ENCODE measurements around the gene SGPP1.
"Not testable (repeated sequence)": the region's sequence is repeated elsewhere in the genome, so short reads cannot be mapped to it uniquely, and the experiment has no call there.

SGPP1 gene

GRCh38 chr14:63705561-63706070, 22.2 kb downstream of the SGPP1 start:
- Histone ChIP-seq H3K27me3 (ENCODE audit: insufficient read depth, poor library complexity, severe bottlenecking) (no peaks in the 10 kb centered on the region), H3K4me3 (replicated peaks; ENCODE audit: insufficient read depth, low read length) (no peak overlapping the region), H3K27ac (replicated peaks) (no peak overlapping the region)
- TF ChIP-seq CTCF (IDR thresholded peaks at IDR 0.05; ENCODE audit: insufficient read depth, low read length) (no peak), REST (IDR thresholded peaks at IDR 0.05; ENCODE audit: insufficient replicate concordance, low read depth) (no peak), POLR2AphosphoS5 (IDR thresholded peaks at IDR 0.05; ENCODE audit: low read depth) (no peak)
- DNase-seq (ENCODE audit: low read depth in 1 of 2, low spot score in 1 of 2): no peak

- not testable (repeated sequence) for H3K27ac ChIP-seq (replicated peaks); DNase-seq (ENCODE audit: low read depth in 1 of 2, low spot score in 1 of 2); H3K27me3 ChIP-seq (ENCODE audit: insufficient read depth, poor library complexity, severe bottlenecking); H3K4me3 ChIP-seq (replicated peaks; ENCODE audit: insufficient read depth, low read length)
Observed at GRCh38 chr14:63702530-63702929, 25.3 kb downstream of the SGPP1 start.

GRCh38 chr14:63701606-63702299, 26.1 kb downstream of the SGPP1 start:
- Histone ChIP-seq H3K4me3 (replicated peaks; ENCODE audit: insufficient read depth, low read length) (no peak overlapping the region), H3K27ac (replicated peaks) (no peak overlapping the region), H3K27me3 (ENCODE audit: insufficient read depth, poor library complexity, severe bottlenecking) (no peaks in the 10 kb centered on the region)
- DNase-seq (ENCODE audit: low read depth in 1 of 2, low spot score in 1 of 2): no peak
- no peak for TF ChIP-seq POLR2AphosphoS5 (IDR thresholded peaks at IDR 0.05; ENCODE audit: low read depth)

GRCh38 chr14:63692310-63693020, 35.4 kb downstream of the SGPP1 start:
- Histone ChIP-seq H3K27me3 (ENCODE audit: insufficient read depth, poor library complexity, severe bottlenecking) (no peaks in the 10 kb centered on the region), H3K27ac (replicated peaks) (no peak overlapping the region), H3K4me3 (replicated peaks; ENCODE audit: insufficient read depth, low read length) (no peak overlapping the region)
- TF ChIP-seq GABPA (IDR thresholded peaks at IDR 0.05; ENCODE audit: low read depth) (no peak), SPI1 (IDR thresholded peaks at IDR 0.05; ENCODE audit: borderline replicate concordance, low read depth) (no peak), POLR2AphosphoS5 (IDR thresholded peaks at IDR 0.05; ENCODE audit: low read depth) (no peak), REST (IDR thresholded peaks at IDR 0.05; ENCODE audit: insufficient replicate concordance, low read depth) (no peak), CTCF (IDR thresholded peaks at IDR 0.05; ENCODE audit: insufficient read depth, low read length) (no peak)
- no peak for DNase-seq (ENCODE audit: low read depth in 1 of 2, low spot score in 1 of 2)

Measured in HL-60 (cell line).